K562 (cell line): ENCODE data around the gene SCGB1D1. TPM values are rescaled to one million over a fixed set of nuclear protein-coding genes. Genes with fewer than 3 reads are reported as not detected.

Source experiments
- ATAC-seq: fragments of 200-7000 bp; cut with Tn5 transposase; 3 replicates; pipeline ENCODE4 v1.9.1; 2020; ENCODE audit warnings: moderate library complexity
- BruUV-seq: library from RNA; stranded (reverse); fragments of 400-500 nt; replicated peaks from 2 replicates; lab custom pipeline; 2021; lab: Mats Ljungman, UMichigan
- CTCF ChIA-PET: fragments of 300-600 bp; formaldehyde crosslinking; extraction: SDS; loops from one replicate; lab custom pipeline; 2021; ENCODE audit warnings: low intra/inter-chr PET ratio; lab: Yijun Ruan, JAX
- POLR2A ChIA-PET: fragments of 300-600, 350-650 bp; sonication (Branson Sonifier 250); formaldehyde crosslinking; extraction: SDS; loops from one replicate; lab custom pipeline; 2021; ENCODE audit warnings: antibody characterized with exemption, inconsistent platforms; lab: Yijun Ruan, JAX
- DNase-seq, 4 experiments: peaks; one replicate each; pipeline versions ENCODE4 v3.0.0 to v3.0.0-alpha.2; 2011 to 2018; ENCODE audit warnings: low spot score in 3 of 4, mixed read lengths in 3 of 4; ENCODE audit errors: extremely low read depth in 1 of 4
- FAIRE-seq: peaks from 2 replicates; lab custom pipeline; 2011; peaks lifted over from hg19 to GRCh38; lab: Jason Lieb, UNC
- H2AFZ ChIP-seq: 2 replicates; pipeline ENCODE4 v1.6.0; 2011; ENCODE audit warnings: low read depth, low read length, control low read depth, inconsistent platforms
- H3K27ac ChIP-seq: fragments of 200-600 bp; 3 replicates; pipeline ENCODE4 v1.8.0; 2011; ENCODE audit warnings: low read depth, mild to moderate bottlenecking, control low read depth, inconsistent platforms, low read length, moderate library complexity, mixed read lengths; ENCODE audit errors: extremely low read depth
- H3K27me3 ChIP-seq, 2 experiments: fragments of 300-600 bp in 1 of 2; 2 replicates in 1 of 2; 3 replicates in 1 of 2; pipeline versions ENCODE4 v1.6.0 to v1.8.0; 2011; ENCODE audit warnings: inconsistent platforms in 2 of 2, low read length in 2 of 2, mild to moderate bottlenecking in 1 of 2, mixed read lengths in 1 of 2, moderate library complexity in 1 of 2; ENCODE audit not compliant: control insufficient read depth in 2 of 2, insufficient read depth in 2 of 2
- H3K36me3 ChIP-seq: fragments of 300-600 bp; 3 replicates; pipeline ENCODE4 v1.8.0; 2011; ENCODE audit warnings: mild to moderate bottlenecking, low read length, inconsistent platforms; ENCODE audit not compliant: control insufficient read depth, insufficient read depth
- H3K4me1 ChIP-seq, 2 experiments: fragments of 200-600 bp in 1 of 2; replicated peaks in 1 of 2; 2 replicates in 1 of 2; 3 replicates in 1 of 2; pipeline versions ENCODE4 v1.5.1 to v1.8.0; 2011; ENCODE audit warnings: inconsistent platforms in 2 of 2, low read length in 2 of 2, mild to moderate bottlenecking in 1 of 2, mixed read lengths in 1 of 2, moderate library complexity in 1 of 2; ENCODE audit not compliant: control insufficient read depth in 2 of 2, insufficient read depth in 2 of 2
- H3K4me2 ChIP-seq: 2 replicates; pipeline ENCODE4 v1.6.1; 2011; ENCODE audit warnings: low read length, control low read depth, inconsistent platforms, mixed read lengths; ENCODE audit not compliant: insufficient read depth
- H3K4me3 ChIP-seq: fragments of 200-600 bp; sonication (generic), shearing (Covaris generic); 2 replicates; pipeline ENCODE4 v1.5.1; 2016; ENCODE audit warnings: control low read depth, inconsistent platforms
- H3K79me2 ChIP-seq: fragments of 200-600 bp; 3 replicates; pipeline ENCODE4 v1.8.0; 2011; ENCODE audit warnings: low read length, inconsistent platforms; ENCODE audit not compliant: control insufficient read depth, insufficient read depth
- H3K9ac ChIP-seq, 2 experiments: 2 replicates each; pipeline versions ENCODE4 v1.6.0 to v1.6.1; 2011; ENCODE audit warnings: low read depth in 2 of 2, low read length in 2 of 2, control low read depth in 1 of 2, inconsistent platforms in 1 of 2, mild to moderate bottlenecking in 1 of 2, mixed read lengths in 1 of 2; ENCODE audit not compliant: insufficient read depth in 1 of 2
- H3K9me1 ChIP-seq: one replicate; pipeline ENCODE4 v1.6.0; 2011; ENCODE audit warnings: inconsistent platforms, mild to moderate bottlenecking, low read length, moderate library complexity; ENCODE audit not compliant: control insufficient read depth, insufficient read depth
- H3K9me3 ChIP-seq: replicated peaks from 2 replicates; pipeline ENCODE4 v1.5.1; 2011; ENCODE audit warnings: low read depth, low read length, inconsistent platforms; ENCODE audit not compliant: control insufficient read depth, insufficient read depth
- H4K20me1 ChIP-seq: replicated peaks from 2 replicates; pipeline ENCODE4 v1.6.1; 2011; ENCODE audit warnings: low read length, inconsistent platforms, mixed read lengths; ENCODE audit not compliant: control insufficient read depth, insufficient read depth
- FOXM1 ChIP-seq, 2 experiments: fragments of 450-650 bp in 1 of 2; sonication (generic) in 1 of 2; formaldehyde crosslinking in 1 of 2; IDR thresholded peaks; 2 replicates each; pipeline versions ENCODE4 v1.6.1 to v1.9.0; 2017 to 2022; ENCODE audit warnings: low read depth in 2 of 2, mild to moderate bottlenecking in 2 of 2, missing genetic modification reagents in 1 of 2, moderate library complexity in 1 of 2
- HDAC3 ChIP-seq: fragments of 450-650 bp; IDR thresholded peaks from 2 replicates; pipeline ENCODE4 v1.6.1; 2018; ENCODE audit warnings: borderline replicate concordance, mild to moderate bottlenecking, moderate library complexity; ENCODE audit not compliant: partially characterized antibody
- HOMEZ ChIP-seq: fragments of 250-450 bp; sonication (Bioruptor Pico); IDR thresholded peaks from 2 replicates; pipeline ENCODE4 v1.4.0; 2020; ENCODE audit warnings: mild to moderate bottlenecking, moderate library complexity
- RNF219 ChIP-seq: fragments of 250-450 bp; sonication (Bioruptor Pico); IDR thresholded peaks from 2 replicates; pipeline ENCODE4 v1.5.0; 2022; ENCODE audit warnings: mild to moderate bottlenecking
- SAFB ChIP-seq: fragments of 200-400 bp; formaldehyde crosslinking; IDR thresholded peaks from 2 replicates; pipeline ENCODE4 v1.6.1; 2017; ENCODE audit warnings: low read depth, low read length, borderline replicate concordance
- TGIF2 ChIP-seq: sonication (generic); formaldehyde crosslinking; IDR thresholded peaks from 2 replicates; pipeline ENCODE4 v1.8.1; 2022; ENCODE audit warnings: mild to moderate bottlenecking, missing genetic modification reagents, moderate library complexity
- TSC22D4 ChIP-seq: fragments of 450-650 bp; IDR thresholded peaks from 2 replicates; pipeline ENCODE4 v1.6.1; 2016; ENCODE audit warnings: missing genetic modification characterization, missing biosample characterization, control low read depth
- ZNF174 ChIP-seq: fragments of 250-450 bp; sonication (Bioruptor Pico); IDR thresholded peaks from 2 replicates; pipeline ENCODE4 v1.4.0; 2020; ENCODE audit warnings: mild to moderate bottlenecking
- WGBS: fragments of 100-300 bp; shearing (Covaris generic); methylation state at CpG from one replicate; pipeline ENCODE4 v1.1.6; 2016; ENCODE audit warnings: low coverage, mixed read lengths; ENCODE audit not compliant: insufficient coverage; ENCODE audit errors: missing lambda C conversion rate; 5-methylcytosine and 5-hydroxymethylcytosine counted together
- in situ Hi-C: fragments of 300-500 bp; cut with MboI; formaldehyde crosslinking; loops from 4 replicates; pipeline ENCODE4 v1.15.0; 2018; ENCODE audit warnings: inconsistent platforms, mixed read lengths
- intact Hi-C: fragments of 100-400 bp; cut with micrococcal nuclease; formaldehyde crosslinking; loops from 2 replicates; pipeline ENCODE4 v1.14.2; 2022
- polyA plus RNA-seq, 8 experiments: library from polyadenylated mRNA; depleted of rRNA in 4 of 8; stranded (reverse) in 5 of 8; unstranded in 3 of 8; fragments of >200 nt; fragmentation: Nextera tagmentation in 2 of 8; fragmentation: Illumina TruSeq in 1 of 8; extraction: Ambion mirVana in 2 of 8; extraction: Trizol in 1 of 8; gene quantifications; 2 replicates each; pipeline versions ENCODE4 v1.2.1 to v1.2.3, GENCODE V29; 2011 to 2014; ENCODE audit warnings: inconsistent platforms in 1 of 8, missing spikeins in 1 of 8
- total RNA-seq, 7 experiments: library from RNA; depleted of rRNA in 6 of 7; stranded (reverse); fragments of >200 nt in 6 of 7; fragmentation: Illumina TruSeq in 2 of 7; extraction: Trizol in 2 of 7; gene quantifications; 2 replicates each; pipeline versions ENCODE4 v1.2.1 to v1.2.3, GENCODE V29; 2011 to 2021; ENCODE audit warnings: low replicate concordance in 1 of 7

The SCGB1D1 gene
- total and polyA plus RNA-seq, 9 of the 15 experiments (the other 6 are each of a cell fraction or from before 2014, with no cell fraction given), result not detected

- TF ChIP-seq RNF219 (CRISPR knock-in tag) (no peak), ZNF174 (CRISPR knock-in tag) (no peak), TGIF2 (CRISPR knock-in tag) (no peak), FOXM1 (IDR thresholded peaks at IDR 0.05; ENCODE audit: low read depth) (no peak), FOXM1 (CRISPR knock-in tag; IDR thresholded peaks at IDR 0.05; ENCODE audit: low read depth) (no peak), HOMEZ (no peak), SAFB (no peak), TSC22D4 (tag) (no peak), HDAC3 (no peak)
- H3K4me1 ChIP-seq, result no peaks in the 10 kb centered on the region
- 1% methylated on average over 5 of the region's 5 CpGs for WGBS
- H3K27me3 ChIP-seq, result peaks cover 7 to 8% of the 10 kb centered on the region in 2 experiments; a peak in 4 of 5 replicates
- DNase-seq (no peak), ATAC-seq (no peak), FAIRE-seq (no peak)
- POLR2A ChIA-PET, result no interaction called here
- H3K9me3 ChIP-seq, result no peaks in the 10 kb centered on the region
- H4K20me1 ChIP-seq, result no peaks in the 10 kb centered on the region
- no peaks in the 10 kb centered on the region for H3K79me2 ChIP-seq
- in situ Hi-C loops, result no loop called here
- intact Hi-C loops, result no loop called here
- BruUV-seq, result no TSS peak
- H3K4me2 ChIP-seq, result no peak overlapping the region
- H3K27ac ChIP-seq, result no peak overlapping the region
- CTCF ChIA-PET, result no interaction called here
- no peaks in the 10 kb centered on the region for H3K36me3 ChIP-seq
- no peak overlapping the region for H2AFZ ChIP-seq
- H3K9me1 ChIP-seq, result no peaks in the 10 kb centered on the region
- H3K9ac ChIP-seq, result no peak overlapping the region
- no peak overlapping the region for H3K4me3 ChIP-seq
These were observed 10.0 kb upstream of the SCGB1D1 start for GRCh38 chr11:62179995-62180394.
